Activated naive CD4-positive, alpha-beta T cell treated with anti-CD3 and anti-CD28 coated beads, Interleukin-2, amount 50 U/mL, for 24 hours (primary cell): ENCODE data around the gene OR4K2.

Experiments used
- H3K27ac Mint-ChIP-seq: one replicate; pipeline ENCODE4 v1.8.0; 2021; ENCODE audit warnings: mild to moderate bottlenecking, mixed read lengths
- H3K27me3 Mint-ChIP-seq: one replicate; pipeline ENCODE4 v1.8.0; 2021; ENCODE audit warnings: mixed read lengths
- H3K36me3 Mint-ChIP-seq: one replicate; pipeline ENCODE4 v1.8.0; 2021; ENCODE audit warnings: mixed read lengths
- H3K4me1 Mint-ChIP-seq: one replicate; pipeline ENCODE4 v1.8.0; 2021; ENCODE audit warnings: mixed read lengths
- H3K4me3 Mint-ChIP-seq: one replicate; pipeline ENCODE4 v1.8.0; 2021; ENCODE audit warnings: mild to moderate bottlenecking, mixed read lengths
- H3K9me3 Mint-ChIP-seq: one replicate; pipeline ENCODE4 v1.8.0; 2021; ENCODE audit warnings: mixed read lengths

Gene OR4K2

DNA sequence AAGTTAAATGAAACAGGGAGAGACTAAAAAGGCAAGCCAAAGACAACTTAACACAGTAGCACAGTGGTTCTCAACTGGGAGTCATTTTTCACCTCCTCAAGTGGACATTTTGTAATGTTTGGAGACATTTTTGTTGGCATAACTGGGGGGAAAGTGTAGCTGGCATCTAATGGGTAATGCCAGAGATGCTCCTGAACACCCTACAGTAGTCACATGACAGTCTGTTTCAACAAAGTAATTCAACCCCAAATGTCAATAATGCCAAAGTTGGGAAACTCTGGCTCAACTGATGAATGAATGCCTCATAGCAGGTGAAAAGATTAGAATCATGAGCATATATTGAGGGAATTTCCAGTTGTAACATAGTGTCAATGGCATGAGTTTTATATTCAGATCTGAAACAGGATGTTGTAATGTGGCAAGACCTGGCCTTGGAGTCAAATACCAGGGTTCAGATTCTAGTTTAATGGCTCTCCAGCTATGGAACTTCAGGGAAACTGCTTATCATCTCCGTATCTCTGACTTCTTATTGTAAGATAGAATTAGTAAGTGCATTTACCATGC lies 43.1 kb downstream of the OR4K2 start:
- Mint-ChIP-seq H3K27ac (no peak overlapping the region), H3K27me3 (no peaks in the 10 kb centered on the region), H3K4me1 (no peaks in the 10 kb centered on the region), H3K9me3 (no peaks in the 10 kb centered on the region), H3K4me3 (no peak overlapping the region), H3K36me3 (no peaks in the 10 kb centered on the region)

DNA sequence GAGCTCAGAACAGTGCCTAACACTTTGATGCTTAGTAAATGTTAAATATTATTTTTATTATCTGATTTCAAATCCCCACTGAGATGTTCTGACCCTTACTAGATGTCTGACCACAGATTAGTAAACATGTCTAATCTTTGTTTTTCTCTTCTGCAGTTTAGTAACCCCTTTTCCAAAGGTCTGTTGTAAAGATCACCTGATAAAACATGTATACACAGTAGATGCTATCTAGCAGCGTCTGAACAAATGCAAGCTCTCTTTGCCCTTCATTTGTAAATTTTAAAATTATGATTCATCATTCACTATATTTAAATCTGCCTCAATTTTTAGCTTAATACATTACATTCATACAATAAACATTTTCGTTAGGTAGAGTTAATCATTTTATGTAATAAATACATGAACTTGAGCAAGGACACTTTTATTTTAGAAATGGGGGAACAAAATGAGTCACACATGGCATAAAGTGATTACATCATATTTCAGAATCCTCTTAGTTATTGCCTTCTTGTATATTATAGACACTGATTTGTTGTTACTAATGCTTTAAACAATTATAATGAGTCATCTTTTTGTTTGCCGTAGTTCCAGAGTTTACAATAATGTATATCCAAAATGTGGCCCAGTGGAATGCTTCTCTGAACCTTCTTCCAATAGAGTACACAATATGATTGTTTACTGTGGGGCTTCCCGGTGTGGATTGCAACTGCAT lies 43.8 kb downstream of the OR4K2 start:
- H3K27me3 Mint-ChIP-seq = no peaks in the 10 kb centered on the region
- no peaks in the 10 kb centered on the region for H3K36me3 Mint-ChIP-seq
- H3K4me3 Mint-ChIP-seq = no peak overlapping the region
- no peaks in the 10 kb centered on the region for H3K9me3 Mint-ChIP-seq
- H3K27ac Mint-ChIP-seq = no peak overlapping the region
- H3K4me1 Mint-ChIP-seq = no peaks in the 10 kb centered on the region

DNA sequence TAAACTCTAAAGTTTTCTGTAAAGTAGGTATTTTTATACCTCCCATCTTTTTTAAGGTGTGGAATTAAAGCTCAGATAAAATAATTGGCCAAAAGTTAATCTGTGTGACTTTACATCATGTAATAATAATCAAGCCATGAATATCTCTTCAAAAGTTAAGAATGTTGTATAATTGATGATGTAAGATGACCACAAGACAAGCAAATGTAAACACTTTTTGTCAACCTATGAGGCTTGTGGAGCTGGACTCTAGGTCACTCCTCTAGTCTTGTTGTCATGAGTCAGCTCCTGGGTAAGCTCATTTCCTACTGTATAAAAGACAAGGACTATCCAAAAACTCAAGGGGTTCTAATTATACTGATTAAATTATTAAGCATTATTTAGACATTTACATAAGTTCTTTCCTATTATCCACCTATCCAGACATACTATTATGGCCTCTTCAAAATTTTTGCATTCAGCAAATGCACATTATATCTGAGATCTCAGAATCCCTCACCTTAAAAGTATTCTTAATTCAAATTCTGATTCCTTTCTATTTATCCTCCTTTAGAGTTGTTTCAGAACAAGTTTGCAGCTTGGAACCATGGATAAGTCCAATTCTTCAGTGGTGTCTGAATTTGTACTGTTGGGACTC lies 45.2 kb downstream of the OR4K2 start, which contains the start of gene OR4K5:
OR4K5 (plus strand) TSS at position 587 of the 637 bp plus-strand sequence; CDS start at position 587, 0 bp downstream.
- H3K9me3 Mint-ChIP-seq = no peaks in the 10 kb centered on the region
- H3K27ac Mint-ChIP-seq = no peak within 1 kb of the TSS
- no peaks in the 10 kb centered on the region for H3K27me3 Mint-ChIP-seq
- no peaks in the 10 kb centered on the region for H3K4me1 Mint-ChIP-seq
- no peaks in the 10 kb centered on the region for H3K36me3 Mint-ChIP-seq
- no peak within 1 kb of the TSS for H3K4me3 Mint-ChIP-seq

DNA sequence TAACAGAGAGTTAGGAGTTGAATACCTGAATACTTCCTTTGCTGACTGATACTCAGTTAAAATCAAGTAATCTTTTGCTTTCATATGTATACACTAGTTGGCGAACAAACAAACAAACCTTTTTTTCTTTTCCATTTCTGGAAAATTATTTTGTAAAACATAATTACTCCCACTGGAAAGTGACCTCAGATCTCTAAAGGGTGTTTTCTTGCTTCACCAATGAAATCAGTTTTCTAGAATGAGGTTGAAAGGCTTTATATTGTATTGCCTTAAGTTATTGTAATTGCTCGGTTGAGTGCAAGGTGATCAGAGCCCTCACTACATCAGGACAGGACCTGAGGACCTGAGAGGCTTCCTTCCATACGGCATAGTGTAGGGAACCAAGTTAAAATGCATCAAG lies 55.7 kb downstream of the OR4K2 start, which contains the start of gene OR4K1:
OR4K1 (plus strand) TSS at position 301 of the 400 bp plus-strand sequence. CDS start 4,750 bp downstream, outside the sequence.
- Mint-ChIP-seq H3K27ac (no peak within 1 kb of the TSS), H3K9me3 (peaks cover 4% of the 10 kb centered on the region), H3K27me3 (peaks cover 2% of the 10 kb centered on the region), H3K36me3 (no peaks in the 10 kb centered on the region), H3K4me1 (no peaks in the 10 kb centered on the region), H3K4me3 (no peak within 1 kb of the TSS)
